GM18498 (cell line): ENCODE data around the gene DEFB125.
"Not testable (repeated sequence)": the region's sequence is repeated elsewhere in the genome, so short reads cannot be mapped to it uniquely, and the experiment has no call there.

Experiments used
- ATAC-seq: cut with Tn5 transposase; IDR thresholded peaks from one replicate; pipeline ENCODE4 v1.9.1; 2021; ENCODE audit warnings: mild to moderate bottlenecking, moderate library complexity; ENCODE audit not compliant: unreplicated experiment

The DEFB125 gene, protein sequence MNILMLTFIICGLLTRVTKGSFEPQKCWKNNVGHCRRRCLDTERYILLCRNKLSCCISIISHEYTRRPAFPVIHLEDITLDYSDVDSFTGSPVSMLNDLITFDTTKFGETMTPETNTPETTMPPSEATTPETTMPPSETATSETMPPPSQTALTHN

DNA sequence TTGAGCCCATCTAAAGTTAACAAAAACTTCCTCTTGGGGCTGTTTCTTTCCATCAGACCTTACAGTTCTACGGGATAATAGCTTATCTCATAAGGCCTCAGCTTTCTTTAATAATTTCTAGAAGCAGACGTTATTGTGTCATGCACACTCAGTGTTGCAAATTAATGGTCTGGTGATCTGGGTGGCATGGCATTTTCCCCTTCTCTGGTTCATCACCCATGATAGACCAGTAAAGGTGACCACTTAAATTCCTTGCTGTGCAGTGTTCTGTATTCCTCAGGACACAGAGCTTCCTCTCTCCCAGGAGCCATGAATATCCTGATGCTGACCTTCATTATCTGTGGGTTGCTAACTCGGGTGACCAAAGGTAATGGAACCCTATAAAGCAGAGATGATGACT is at the start of gene DEFB125:
TSS of gene DEFB125 (plus strand) at position 272 of the 400 bp plus-strand sequence. CDS start at position 310, 38 bp downstream.
- no peak for ATAC-seq

DNA sequence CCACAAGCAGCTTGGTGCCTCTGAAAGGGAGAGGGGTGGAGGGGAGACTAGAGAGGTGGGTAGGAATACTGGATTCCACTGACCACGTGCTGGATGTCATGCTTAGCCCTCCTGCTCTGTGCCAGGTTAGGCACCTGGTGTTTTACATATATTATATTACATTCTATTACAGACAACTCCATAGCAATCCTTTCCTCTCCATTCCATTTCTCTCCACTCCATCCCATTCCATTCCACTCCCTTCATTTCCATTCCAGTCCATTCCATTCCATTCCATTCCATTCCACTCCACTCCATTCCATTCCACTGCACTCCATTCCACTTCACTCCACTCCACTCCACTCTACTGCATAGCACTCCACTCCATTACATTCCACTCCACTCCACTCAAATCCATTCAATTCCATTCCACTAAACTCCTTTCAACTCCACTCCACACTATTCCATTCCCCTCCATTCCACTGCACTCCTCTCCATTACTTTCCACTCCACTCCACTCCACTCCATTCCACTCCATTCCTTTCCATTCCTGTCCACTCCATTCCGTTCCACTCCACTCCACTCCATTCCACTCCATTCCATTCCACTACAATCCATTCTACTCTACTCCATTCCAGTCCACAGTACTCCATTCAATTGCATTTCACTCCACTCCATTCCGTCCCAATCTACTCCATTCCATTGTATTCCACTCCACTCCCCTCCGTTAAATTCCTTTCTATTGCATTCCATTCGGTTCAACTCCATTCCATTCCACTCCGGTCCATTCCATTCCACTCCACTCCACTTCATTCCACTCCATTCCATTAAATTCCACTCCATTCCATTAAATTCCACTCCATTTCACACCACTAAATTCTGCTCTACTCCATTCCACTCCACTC is 27.2 kb upstream of the DEFB125 start:
- ATAC-seq: no peak

DNA sequence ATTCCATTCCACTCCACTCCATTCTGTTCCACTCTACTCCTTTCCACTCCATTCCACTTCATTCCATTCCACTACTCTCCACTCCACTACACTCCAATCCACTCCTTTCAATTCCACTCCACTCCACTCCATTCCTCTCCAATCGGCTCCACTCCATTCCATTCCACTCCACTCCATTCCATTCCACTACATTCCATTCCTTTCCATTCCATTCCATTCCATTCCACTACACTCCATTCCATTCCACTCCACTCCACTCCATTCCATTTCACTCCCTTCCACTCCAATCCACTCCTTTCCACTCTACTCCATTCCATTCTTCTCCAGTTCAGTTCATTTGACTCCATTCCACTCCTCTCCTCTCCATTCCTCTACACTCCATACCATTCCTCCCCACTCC is 26.2 kb upstream of the DEFB125 start:
- no peak for ATAC-seq

DNA sequence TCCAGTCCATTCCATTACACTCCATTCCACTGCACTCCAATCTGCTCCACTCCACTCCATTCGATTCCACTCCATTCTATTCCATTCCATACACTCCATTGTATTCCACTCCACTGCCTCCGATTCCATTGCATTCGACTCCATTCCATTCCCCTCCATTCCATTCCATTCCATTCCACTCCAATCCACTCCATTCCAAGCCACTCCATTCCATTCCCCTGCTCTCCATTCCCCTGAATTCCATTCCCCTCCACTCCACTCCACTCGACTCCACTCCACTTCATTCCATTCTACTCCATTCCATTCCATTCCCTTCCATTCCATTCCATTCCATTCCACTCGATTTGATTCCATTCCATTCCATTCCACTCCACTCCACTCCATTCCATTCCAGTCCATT is 25.7 kb upstream of the DEFB125 start:
- ATAC-seq: no peak

DNA sequence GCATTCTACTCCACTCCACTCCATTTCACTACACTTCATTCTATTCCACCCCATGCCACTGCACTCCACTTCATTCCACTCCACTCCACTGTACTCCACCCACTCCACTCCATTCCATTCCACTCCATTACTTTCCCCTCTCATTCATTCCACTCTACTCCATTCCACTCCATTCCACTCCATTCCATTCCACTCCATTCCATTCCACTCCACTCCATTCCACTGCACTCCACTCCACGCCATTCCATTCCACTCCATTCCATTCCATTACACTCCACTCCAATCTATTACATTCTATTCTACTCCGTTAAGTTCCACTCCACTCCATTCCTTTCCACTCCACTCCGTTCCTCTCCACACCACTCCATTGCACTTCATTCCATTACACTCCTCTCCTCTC is 25.0 kb upstream of the DEFB125 start:
- ATAC-seq: no peak

DNA sequence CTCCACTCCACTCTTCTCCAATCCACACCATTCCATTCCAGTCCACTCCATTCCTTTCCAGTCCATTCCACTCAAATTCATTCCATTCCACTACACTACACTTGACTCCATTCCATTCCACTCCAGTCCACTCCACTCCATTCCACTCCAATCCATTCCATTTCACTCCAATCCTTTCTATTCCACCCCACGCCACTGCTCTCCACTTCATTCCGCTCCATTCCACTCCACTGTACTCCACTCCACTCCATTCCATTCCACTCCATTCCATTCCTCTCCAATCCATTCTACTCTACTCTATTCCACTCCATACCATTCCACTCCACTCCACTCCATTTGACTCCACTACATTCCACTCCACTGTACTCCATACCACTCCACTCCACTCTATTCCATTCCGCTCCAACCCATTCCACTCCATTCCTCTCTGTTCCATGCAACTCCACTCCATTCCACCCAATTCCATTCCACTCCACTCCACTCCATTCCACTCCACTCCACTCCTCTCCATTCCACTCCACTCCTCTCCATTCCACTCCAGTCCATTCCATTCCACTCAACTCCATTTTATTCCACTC is 23.4 kb upstream of the DEFB125 start:
- ATAC-seq: no peak

DNA sequence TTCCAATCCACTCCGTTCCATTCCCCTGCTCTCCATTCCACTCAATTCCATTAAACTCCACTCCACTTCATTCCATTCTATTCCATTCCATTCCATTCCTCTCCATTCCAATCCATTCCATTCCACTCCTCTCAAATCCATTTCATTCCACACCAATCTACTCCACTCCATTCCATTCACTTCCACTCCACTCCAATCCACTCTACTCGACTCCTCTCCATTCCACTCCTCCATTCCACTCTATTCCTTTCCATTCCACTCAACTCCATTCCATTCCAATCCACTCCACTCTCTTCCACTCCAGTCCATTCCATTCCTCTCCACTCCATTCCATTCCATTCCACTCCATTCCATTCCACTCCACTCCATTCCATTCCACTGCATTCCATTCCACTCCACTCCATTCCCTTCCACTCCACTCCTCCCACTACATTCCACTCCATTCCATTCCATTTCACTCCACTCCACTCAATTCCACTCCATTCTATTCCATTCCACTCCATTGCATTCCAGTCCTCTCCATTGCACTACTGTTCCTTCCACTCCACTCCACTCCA is 22.6 kb upstream of the DEFB125 start:
- no peak for ATAC-seq

DNA sequence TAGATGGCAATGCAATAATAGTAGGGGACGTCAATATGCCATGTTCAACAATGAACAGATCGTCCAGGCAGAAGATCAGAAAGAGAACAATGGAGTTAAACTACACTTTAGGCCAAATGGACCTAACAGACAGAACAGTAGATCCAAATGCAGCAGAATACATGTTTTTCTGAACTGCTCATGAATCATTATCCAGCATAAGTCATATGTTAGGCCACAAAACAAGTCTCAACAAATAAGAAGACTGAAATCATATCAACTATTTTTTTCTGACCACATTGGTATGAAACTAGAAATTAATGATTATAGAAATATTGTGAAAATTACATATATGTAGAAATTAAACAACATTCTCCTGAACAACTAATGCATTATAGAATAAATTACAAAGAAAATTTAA is 10.2 kb upstream of the DEFB125 start:
- ATAC-seq: no peak

DNA sequence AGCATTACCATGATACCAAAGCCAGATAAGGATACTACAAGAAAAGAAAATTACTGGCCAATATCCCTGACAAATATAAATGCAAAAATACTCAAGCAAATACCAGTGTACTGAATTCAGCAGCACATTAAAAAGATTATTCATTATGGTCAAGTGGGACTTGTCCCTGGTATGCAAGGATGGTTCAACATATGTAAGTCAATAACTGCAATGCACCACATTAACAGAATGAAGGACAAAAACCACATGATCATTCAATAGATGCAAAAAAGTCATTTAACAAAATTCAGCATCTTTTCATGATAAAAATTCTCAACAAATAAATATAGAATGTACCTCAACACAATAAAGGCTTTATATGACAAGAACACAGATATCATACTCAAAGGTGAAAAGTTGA is 9.1 kb upstream of the DEFB125 start:
- ATAC-seq: no peak

DNA sequence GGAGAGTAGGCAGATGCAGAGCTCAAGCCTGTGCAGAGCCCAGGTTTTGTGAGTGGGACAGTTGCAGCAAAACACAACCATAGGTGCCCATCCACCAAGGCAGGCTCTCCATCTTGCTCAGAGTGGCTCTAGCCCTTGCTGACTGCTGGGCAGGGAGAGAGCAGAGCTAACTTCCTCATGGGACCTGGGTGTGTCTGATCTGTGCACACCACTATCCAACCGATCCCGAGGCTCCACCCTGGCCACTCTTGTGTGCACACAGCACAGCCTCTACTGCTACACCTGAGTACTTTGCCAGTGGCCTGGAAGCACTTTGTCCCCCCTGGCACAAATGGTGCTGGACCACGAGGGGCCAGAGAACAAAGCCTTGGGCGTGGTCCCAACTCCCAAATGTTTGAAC is 7.9 kb upstream of the DEFB125 start:
- no peak for ATAC-seq

DNA sequence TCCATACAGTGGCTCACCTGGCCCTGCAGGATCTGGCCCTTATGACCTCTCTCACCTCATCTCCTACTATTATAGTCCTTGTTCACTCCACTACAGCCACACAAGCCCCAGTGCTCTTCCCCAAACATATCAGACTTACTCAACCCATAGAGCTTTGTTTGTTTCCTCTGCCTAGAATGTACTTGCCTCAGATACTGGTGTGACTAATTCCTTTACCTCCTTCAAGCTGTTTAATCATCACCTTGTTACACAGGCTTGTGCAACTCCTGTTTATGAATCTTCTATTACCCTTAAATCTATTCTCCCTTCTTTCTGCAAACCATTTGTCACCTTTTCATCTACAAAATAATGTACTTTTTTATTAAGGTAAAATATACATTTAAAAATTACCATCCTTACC is 3.2 kb downstream of the DEFB125 start:
- ATAC-seq: no peak

DNA sequence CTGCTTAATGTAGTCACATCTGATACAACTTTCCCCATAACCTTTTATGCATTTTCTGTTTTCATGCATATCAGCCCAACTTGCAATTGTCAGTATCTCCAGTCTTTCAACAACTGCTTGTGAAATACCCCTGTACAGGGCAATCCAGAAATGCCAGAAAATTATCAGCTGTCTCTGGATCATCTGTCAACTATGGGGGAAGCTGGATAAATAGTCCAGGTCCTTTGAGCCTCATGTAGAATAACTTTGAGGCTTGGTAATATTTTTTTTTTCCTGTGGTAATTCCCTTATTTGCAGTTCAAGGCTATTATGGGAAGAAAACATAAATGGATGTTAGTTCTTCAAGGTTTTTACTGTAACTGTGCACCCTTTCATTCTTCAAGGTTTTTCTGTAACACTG is 6.2 kb downstream of the DEFB125 start:
- no peak for ATAC-seq

DNA sequence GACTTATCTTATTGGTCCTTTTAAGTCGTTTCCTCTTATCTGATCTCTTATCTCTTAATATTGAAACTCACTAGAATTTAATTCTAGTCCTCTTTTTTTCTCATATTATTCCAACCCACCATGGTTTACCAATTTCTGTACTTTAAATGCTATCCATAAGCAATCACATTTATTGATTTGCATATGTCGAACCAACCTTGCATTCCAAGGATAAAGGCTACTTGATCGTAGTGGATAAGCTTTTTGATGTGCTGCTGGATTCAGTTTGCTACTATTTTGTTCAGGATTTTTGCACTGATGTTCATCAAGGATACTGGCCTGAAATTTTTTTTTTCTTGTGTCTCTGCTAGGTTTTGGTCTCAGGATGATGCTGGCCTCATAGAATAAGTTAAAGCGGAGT is 7.7 kb downstream of the DEFB125 start:
- ATAC-seq: no peak

DNA sequence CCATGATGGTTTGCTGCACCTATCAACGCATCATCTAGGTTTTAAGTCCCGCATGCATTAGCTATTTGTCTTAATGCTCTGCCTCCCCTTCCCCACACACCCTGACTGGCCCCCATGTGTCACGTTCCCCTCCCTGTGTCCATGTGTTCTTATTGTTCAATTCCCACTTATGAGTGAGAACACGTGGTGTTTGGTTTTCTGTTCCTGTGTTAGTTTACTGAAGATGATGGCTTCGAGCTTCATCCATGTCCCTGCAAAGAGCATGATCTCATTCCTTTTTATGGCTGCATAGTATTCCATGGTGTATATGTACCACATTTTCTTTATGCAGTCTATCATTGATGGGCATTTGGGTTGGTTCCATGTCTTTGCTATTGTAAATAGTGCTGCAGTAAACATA is 10.2 kb downstream of the DEFB125 start:
- not testable (repeated sequence) for ATAC-seq

DNA sequence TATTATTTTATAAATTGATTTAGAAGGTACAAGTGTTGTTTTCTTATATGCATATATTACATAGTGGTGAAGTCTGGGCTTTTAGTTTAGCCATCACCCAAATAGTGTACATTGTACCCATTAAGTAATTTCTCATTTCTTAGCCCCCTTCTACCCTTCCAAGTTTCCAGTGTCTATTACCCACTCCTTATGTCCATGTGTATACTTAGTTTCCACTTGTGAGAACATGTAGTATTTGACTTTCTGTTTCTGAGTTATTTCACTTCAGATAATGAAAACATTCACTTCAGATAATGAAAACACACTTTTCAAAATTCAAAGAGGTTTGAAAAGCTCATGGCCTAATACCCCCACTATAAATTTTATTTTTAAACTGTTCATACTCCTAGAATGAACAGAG is 14.5 kb downstream of the DEFB125 start:
- ATAC-seq: no peak

DNA sequence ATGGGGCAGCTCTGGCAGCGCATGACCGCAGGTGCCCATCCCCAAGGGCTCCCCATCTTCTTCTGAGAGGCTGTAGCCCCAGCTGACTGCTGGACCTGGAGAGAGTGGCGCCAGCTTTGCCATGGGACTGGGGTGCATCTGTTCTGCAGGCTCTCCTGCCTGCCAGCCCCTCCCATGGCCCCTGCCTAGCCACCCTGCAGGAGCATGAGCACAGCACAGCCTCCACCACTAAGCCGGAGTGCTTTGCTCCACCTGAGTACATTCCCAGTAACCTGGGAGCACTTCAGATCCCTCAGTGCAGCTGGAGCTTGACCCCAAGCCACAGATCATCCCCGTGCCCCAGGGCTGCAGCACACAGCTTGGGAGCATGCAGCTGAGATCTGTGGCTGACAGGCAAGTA is 16.0 kb downstream of the DEFB125 start:
- ATAC-seq: no peak

DNA sequence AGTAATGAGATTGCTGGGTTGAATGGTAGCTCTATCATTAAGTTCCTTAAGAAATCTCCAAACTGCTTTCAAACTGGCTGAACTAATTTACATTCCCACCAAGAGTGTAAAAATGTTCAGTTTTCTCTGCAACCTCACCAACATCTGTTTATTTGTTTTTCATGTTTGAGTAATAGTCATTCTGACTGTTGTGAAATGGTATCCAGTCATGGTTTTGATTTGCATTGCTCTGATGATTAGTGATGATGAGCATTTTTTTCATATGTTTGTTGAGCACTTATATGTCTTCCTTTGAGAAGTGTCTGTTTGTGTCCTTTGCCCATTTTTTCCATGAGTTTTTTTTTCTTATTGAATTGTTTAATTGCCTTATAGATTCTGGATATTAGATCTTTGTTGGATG is 24.9 kb downstream of the DEFB125 start:
- no peak for ATAC-seq

DNA sequence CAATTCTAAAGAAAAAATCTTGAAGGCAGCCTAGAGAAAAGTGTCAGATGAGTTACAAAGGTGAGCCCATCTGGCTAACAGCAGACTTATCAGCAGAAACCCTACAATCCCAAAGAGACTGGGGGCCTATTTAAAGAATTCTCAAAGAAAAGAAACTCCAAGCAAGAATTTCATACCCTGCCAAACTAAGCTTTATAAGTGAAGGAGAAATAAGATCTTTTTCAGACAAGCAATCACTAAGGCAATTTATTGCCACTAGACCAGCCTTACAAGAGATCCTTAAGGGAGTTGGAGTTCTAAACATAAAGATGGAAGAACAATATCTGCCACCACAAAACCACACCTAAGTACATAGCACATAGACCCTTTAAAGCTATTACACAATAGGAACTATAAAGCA is 30.0 kb downstream of the DEFB125 start:
- ATAC-seq: no peak

DNA sequence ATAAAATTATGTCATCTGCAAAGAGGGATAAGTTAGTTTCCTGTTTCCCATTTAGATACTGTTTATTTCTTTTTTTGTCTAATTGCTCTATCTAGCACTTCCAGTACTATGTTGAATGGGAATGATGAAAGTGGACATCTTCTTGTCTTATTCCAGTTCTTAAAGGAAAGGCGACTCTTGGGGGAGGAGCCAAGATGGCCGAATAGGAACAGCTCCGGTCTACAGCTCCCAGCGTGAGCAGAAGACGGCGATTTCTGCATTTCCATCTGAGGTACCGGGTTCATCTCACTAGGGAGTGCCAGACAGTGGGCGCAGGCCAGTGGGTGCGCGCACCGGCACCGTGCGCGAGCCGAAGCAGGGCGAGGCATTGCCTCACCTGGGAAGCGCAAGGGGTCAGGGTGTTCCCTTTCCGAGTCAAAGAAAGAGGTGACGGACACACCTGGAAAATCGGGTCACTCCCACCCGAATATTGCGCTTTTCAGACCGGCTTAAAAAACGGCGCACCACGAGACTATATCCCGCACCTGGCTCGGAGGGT is 42.4 kb downstream of the DEFB125 start:
- not testable (repeated sequence) for ATAC-seq

DNA sequence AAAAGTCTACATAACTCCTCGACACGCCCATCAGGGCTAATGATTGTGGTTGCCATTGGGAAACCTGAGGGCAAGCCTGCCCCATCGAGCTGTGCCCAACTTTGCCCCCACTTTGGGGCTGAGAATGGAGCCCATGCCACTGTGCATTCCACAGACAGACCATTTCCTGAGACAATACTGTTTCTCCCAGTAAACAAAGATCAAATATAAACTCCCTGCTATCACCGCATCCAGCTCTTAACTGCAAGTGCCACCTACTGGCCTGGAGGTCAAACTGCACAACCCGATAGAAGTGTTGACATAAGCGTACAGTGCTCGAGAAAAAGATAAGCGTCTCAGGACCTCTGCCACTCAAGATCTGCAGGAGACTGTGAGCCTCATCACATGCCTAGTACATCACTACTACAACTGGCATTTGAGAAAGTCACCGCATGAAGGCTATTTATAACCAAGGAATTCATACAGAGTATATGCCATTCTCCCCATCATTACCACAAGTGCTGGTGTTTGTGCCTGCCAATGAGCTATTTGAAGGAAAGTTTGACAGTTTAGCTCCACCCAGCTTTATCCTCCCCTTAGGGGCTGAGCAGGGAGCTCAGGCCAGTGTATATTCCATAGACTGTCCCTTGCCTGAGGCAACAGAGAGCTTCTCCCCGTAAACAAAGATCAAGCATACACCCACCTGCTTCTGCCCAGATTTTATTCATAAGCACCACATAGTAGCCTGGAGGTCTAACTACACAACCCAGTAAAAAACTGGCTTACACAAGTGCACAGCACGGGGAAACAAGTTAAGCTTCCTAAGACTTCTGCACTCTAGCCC is 50.4 kb downstream of the DEFB125 start:
- no peak for ATAC-seq

DNA sequence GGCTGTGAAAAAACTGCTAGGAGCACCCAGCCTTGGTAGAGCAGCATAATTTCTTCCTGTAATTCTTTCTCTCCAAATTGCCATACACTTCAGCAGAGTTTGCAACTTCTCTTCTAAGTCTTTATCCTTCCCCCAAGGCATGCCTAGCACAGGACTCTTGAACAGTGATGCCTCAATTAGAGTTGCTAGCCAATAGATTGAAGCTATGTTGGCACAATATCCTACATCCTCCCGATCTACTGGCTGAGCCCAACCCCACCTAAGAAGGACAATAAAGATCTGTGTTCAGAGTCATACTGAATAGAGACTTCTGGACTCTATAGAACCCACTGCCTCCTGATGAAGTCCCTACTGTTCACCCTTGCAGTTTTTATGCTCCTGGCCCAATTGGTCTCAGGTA is 54.8 kb downstream of the DEFB125 start, which contains the start of gene DEFB126:
TSS of gene DEFB126 (plus strand) at position 301 of the 400 bp plus-strand sequence. CDS start at position 340, 39 bp downstream.
- no peak for ATAC-seq
